Inflammatory macrophage (primary cell): ENCODE results near the gene FARP1.

Source experiments
- DNase-seq, 2 donors: peaks; one replicate each; pipeline ENCODE4 v3.0.0-alpha.2; 2020 to 2022

FARP1 gene

GRCh38 chr13:98203646-98204326 lies 60.9 kb downstream of the FARP1 start:
- DNase-seq = no peak

- no peak for DNase-seq
These were observed 61.7 kb downstream of the FARP1 start for GRCh38 chr13:98204546-98204945.

- DNase-seq = no peak
These were observed 64.1 kb downstream of the FARP1 start for GRCh38 chr13:98206946-98207345.

GRCh38 chr13:98207416-98207815 lies 64.5 kb downstream of the FARP1 start:
- DNase-seq = no peak

- DNase-seq = no peak
These were observed 65.7 kb downstream of the FARP1 start for GRCh38 chr13:98208606-98209005.

GRCh38 chr13:98212763-98213162 lies 69.9 kb downstream of the FARP1 start:
- no peak for DNase-seq

GRCh38 chr13:98213354-98213753 lies 70.5 kb downstream of the FARP1 start:
- no peak for DNase-seq

- DNase-seq = no peak
These were observed 71.2 kb downstream of the FARP1 start for GRCh38 chr13:98214008-98214643.

GRCh38 chr13:98214707-98215106 lies 71.8 kb downstream of the FARP1 start:
- DNase-seq = no peak

GRCh38 chr13:98215508-98215907 lies 72.6 kb downstream of the FARP1 start:
- DNase-seq = no peak

- no peak for DNase-seq
These were observed 73.3 kb downstream of the FARP1 start for GRCh38 chr13:98216135-98216565.

- DNase-seq = no peak
These were observed 73.9 kb downstream of the FARP1 start for GRCh38 chr13:98216711-98217285.

- DNase-seq = no peak
These were observed 74.7 kb downstream of the FARP1 start for GRCh38 chr13:98217597-98217996.

GRCh38 chr13:98219685-98220084 lies 76.8 kb downstream of the FARP1 start:
- no peak for DNase-seq

- DNase-seq = no peak
These were observed 77.4 kb downstream of the FARP1 start for GRCh38 chr13:98220271-98220791.

- no peak for DNase-seq
These were observed 78.3 kb downstream of the FARP1 start for GRCh38 chr13:98221234-98221633.

- no peak for DNase-seq
These were observed 79.2 kb downstream of the FARP1 start for GRCh38 chr13:98222081-98222554.

GRCh38 chr13:98222816-98223215 lies 79.9 kb downstream of the FARP1 start:
- no peak for DNase-seq

- no peak for DNase-seq
These were observed 80.8 kb downstream of the FARP1 start for GRCh38 chr13:98223741-98224140.

- no peak for DNase-seq
These were observed 81.7 kb downstream of the FARP1 start for GRCh38 chr13:98224557-98224956.

- DNase-seq = no peak
These were observed 82.4 kb downstream of the FARP1 start for GRCh38 chr13:98225036-98225940.

GRCh38 chr13:98226496-98226895 lies 83.6 kb downstream of the FARP1 start:
- no peak for DNase-seq
